PC-9 (cell line): ENCODE measurements around the gene CAMKMT.

Source experiments
- CTCF ChIP-seq: fragments of 200-600 bp; sonication (generic); conservative IDR thresholded peaks from 2 replicates; pipeline ENCODE4 v1.6.1; 2017; ENCODE audit warnings: mixed run types, antibody characterized with exemption, mild to moderate bottlenecking, moderate library complexity
- EZH2 ChIP-seq: fragments of 200-600 bp; sonication (generic); IDR thresholded peaks from 2 replicates; pipeline ENCODE4 v1.8.0; 2017; ENCODE audit warnings: antibody characterized with exemption, low read depth

- TF ChIP-seq CTCF (no peak), EZH2 (no peak)
Measured at GRCh38 chr2:44354761-44355160, 7.0 kb upstream of the CAMKMT start.
